Liver (tissue), 3 donors: ENCODE results near the gene STK32C.

Experiments
- CTCF ChIP-seq: fragments of 150-350 bp; IDR thresholded peaks from 2 replicates; pipeline ENCODE4 v1.5.1; 2017; ENCODE audit warnings: improper control_type of control experiment, low read depth, low read length; ENCODE audit not compliant: missing input control
- FOXA1 ChIP-seq: IDR thresholded peaks from 2 replicates; pipeline ENCODE4 v1.6.1; 2016; ENCODE audit warnings: antibody characterized with exemption
- GABPA ChIP-seq, 2 donors: IDR thresholded peaks in 1 of 2; conservative IDR thresholded peaks in 1 of 2; 2 replicates each; pipeline ENCODE4 v1.6.1; 2016; ENCODE audit warnings: antibody characterized with exemption in 2 of 2, mild to moderate bottlenecking in 1 of 2, moderate library complexity in 1 of 2
- JUND ChIP-seq, 2 donors: IDR thresholded peaks; 2 replicates each; pipeline ENCODE4 v1.6.1; 2016; ENCODE audit warnings: antibody characterized with exemption in 2 of 2
- NR2F2 ChIP-seq: IDR thresholded peaks from 2 replicates; pipeline ENCODE4 v1.6.1; 2016; ENCODE audit warnings: antibody characterized with exemption
- RAD21 ChIP-seq, 2 donors: IDR thresholded peaks; 2 replicates each; pipeline ENCODE4 v1.6.1; 2016; ENCODE audit warnings: antibody characterized with exemption in 2 of 2, mild to moderate bottlenecking in 2 of 2
- RXRA ChIP-seq, 2 donors: IDR thresholded peaks; 2 replicates each; pipeline ENCODE4 v1.6.1; 2017 to 2018; ENCODE audit warnings: antibody characterized with exemption in 2 of 2, mild to moderate bottlenecking in 1 of 2
- SP1 ChIP-seq: IDR thresholded peaks from 2 replicates; pipeline ENCODE4 v1.6.1; 2018; ENCODE audit warnings: antibody characterized with exemption, mild to moderate bottlenecking
- TAF1 ChIP-seq: conservative IDR thresholded peaks from 2 replicates; pipeline ENCODE4 v1.6.1; 2016; ENCODE audit warnings: antibody characterized with exemption, mild to moderate bottlenecking
- YY1 ChIP-seq: IDR thresholded peaks from 2 replicates; pipeline ENCODE4 v1.6.1; 2016; ENCODE audit warnings: antibody characterized with exemption, mild to moderate bottlenecking
- ZBTB33 ChIP-seq: IDR thresholded peaks from 2 replicates; pipeline ENCODE4 v1.6.1; 2016; ENCODE audit warnings: antibody characterized with exemption
- TF ChIP-seq, protein P1 (sequence below): IDR thresholded peaks from 2 replicates; pipeline ENCODE4 v1.6.1; 2016; ENCODE audit warnings: antibody characterized with exemption, mild to moderate bottlenecking
- TF ChIP-seq, protein P2 (sequence below): IDR thresholded peaks from 2 replicates; pipeline ENCODE4 v1.6.1; 2016; ENCODE audit warnings: antibody characterized with exemption
- donor health status: healthy.
- donor health status: healthy.

GRCh38 chr10:132324186-132324585 lies 16.4 kb upstream of the STK32C start:
- TF ChIP-seq CTCF (no peak), GABPA (IDR thresholded peaks at IDR 0.05 in 1 of 2, conservative IDR thresholded peaks at IDR 0.05 in 1 of 2) (no peak), RAD21 (IDR thresholded peaks at IDR 0.05) (no peak), ZBTB33 (no peak), RXRA (IDR thresholded peaks at IDR 0.05) (no peak), YY1 (no peak), SP1 (no peak), TAF1 (no peak), FOXA1 (no peak), JUND (IDR thresholded peaks at IDR 0.05) (no peak), NR2F2 (no peak)
- TF ChIP-seq, protein P1, sequence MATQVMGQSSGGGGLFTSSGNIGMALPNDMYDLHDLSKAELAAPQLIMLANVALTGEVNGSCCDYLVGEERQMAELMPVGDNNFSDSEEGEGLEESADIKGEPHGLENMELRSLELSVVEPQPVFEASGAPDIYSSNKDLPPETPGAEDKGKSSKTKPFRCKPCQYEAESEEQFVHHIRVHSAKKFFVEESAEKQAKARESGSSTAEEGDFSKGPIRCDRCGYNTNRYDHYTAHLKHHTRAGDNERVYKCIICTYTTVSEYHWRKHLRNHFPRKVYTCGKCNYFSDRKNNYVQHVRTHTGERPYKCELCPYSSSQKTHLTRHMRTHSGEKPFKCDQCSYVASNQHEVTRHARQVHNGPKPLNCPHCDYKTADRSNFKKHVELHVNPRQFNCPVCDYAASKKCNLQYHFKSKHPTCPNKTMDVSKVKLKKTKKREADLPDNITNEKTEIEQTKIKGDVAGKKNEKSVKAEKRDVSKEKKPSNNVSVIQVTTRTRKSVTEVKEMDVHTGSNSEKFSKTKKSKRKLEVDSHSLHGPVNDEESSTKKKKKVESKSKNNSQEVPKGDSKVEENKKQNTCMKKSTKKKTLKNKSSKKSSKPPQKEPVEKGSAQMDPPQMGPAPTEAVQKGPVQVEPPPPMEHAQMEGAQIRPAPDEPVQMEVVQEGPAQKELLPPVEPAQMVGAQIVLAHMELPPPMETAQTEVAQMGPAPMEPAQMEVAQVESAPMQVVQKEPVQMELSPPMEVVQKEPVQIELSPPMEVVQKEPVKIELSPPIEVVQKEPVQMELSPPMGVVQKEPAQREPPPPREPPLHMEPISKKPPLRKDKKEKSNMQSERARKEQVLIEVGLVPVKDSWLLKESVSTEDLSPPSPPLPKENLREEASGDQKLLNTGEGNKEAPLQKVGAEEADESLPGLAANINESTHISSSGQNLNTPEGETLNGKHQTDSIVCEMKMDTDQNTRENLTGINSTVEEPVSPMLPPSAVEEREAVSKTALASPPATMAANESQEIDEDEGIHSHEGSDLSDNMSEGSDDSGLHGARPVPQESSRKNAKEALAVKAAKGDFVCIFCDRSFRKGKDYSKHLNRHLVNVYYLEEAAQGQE = no peak
- TF ChIP-seq, protein P2, sequence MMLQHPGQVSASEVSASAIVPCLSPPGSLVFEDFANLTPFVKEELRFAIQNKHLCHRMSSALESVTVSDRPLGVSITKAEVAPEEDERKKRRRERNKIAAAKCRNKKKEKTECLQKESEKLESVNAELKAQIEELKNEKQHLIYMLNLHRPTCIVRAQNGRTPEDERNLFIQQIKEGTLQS = no peak
